ENCODE results near the gene PPP3R1.

The PPP3R1 gene

DNA sequence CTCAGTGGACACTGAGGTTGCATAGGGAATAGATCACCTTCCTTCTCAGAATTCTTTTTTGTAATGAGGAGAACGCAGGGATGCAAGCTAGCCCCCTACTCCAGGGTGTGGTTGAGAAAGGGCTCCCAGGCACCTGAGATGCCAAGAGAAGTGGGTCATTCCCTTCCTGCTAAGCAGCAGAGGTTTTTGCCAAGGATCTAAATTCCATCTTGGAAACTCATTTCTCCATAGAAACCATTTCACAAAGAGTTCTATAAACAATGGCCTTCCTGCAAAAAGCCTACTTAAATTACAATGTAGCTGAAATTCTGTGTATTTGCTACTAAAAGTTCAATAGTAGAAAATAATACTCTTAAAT, 3.7 kb upstream of the PPP3R1 start:
- no peak for DNase-seq

- peak; percentile 36 for DNase-seq
Measured at GRCh38 chr2:68253219-68254068, 1.1 kb upstream of the PPP3R1 start.

DNA sequence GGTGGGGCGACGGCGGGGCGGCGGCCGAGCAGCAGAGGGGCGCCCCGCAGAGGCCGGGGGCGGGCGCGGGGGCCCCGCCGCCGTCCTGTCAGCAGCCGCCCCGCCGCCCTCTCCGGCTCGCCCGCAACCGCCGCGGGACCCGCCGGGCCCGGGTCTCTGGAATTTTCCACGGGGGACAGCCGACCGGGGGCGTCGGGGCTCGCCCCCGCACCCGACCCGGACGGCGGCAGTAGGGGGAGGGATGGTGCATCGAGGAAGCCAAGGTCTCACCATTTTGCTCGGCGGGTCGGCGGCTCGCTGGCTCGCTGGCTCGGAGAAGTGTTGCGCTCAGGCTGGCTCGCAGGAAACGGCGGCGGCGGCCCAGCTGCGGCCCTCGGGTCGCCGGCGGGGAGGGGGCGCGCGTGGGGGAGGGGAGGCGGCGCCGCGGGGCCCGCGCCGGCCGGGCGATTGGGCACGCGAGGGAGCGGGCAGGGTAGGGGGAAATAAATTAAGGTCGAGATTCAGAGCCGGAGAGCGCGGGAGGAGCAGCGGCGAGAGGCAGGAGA, 405 bp downstream of the PPP3R1 start:
- DNase-seq: no peak

DNA sequence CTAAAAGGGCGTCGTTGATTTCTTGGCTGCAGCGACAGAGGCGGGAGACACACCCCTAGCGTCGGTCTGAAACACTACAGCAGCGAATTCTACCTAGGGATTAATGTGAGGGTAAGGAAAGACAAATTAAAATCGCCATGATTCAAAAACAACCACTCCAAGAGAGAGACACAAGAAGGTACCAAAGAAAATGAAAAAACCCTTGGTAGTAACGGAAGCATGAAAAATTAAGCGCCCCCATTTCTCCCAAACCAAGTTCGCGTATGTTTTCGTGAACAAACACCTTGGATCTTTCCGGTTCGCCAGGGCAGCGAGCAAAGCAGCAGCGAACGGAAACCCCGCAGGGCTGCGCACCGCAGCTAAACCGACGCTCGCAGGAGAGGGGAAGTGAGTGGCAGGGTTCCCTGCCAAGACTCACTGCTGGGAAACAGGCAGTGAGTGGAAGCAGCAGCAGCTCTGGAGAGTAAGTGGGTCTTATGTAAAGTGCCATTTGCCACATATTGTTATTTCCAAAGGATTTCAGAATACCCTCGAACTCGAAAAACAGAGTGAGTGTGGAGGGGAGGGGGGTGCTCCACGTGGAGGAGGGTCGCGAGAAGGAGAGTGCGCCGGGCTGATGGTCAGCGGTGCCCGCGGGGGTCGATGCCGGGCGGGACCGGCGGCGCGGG, 1.0 kb downstream of the PPP3R1 start:
- peak; percentile 90 for DNase-seq

DNA sequence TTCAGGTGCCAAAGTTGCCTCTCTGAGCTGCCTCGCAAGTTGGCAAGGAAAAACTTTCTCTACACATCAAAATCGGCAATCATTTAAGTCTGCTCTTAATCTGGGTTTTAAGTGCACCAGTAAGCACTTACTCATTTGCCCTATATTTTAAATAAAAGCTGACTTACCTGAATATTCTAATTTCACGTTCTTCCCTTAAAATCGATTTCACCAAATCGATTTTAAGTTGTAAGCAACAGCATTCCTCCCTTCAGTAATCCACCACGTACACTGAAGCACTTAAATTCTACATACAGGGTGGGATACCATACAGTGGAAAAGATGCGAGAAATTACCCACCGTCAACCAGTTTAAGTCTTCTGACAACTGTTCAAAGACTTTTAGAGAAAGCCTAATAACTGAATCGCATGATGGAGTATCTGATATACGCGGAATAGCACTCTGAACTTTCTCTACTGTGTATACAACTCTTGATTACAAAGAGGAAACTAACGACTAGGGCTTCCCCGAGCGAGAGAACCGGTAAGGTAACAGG, 1.6 kb downstream of the PPP3R1 start:
- no peak for DNase-seq

DNA sequence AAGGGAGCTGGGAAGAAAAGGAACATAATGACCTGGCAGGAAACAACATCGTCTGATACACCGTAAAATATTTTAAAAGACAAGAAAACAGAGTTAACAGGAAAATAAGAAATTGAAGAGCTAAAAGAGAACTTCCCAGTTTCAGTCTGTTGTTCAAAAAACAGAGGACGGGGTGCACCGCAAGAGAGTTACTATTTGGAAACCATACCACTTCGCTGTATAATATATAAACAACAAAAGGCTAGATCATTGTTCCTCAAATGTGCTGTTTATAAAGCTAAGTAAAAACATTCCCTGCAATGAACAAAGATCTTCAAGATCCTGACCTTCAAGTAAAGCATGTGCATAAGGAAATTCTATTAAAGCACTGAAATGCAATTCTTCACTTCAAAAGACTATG, 2.1 kb downstream of the PPP3R1 start:
- no peak for DNase-seq

- DNase-seq: no peak
Measured at GRCh38 chr2:68248806-68249205, 3.5 kb downstream of the PPP3R1 start.

DNA sequence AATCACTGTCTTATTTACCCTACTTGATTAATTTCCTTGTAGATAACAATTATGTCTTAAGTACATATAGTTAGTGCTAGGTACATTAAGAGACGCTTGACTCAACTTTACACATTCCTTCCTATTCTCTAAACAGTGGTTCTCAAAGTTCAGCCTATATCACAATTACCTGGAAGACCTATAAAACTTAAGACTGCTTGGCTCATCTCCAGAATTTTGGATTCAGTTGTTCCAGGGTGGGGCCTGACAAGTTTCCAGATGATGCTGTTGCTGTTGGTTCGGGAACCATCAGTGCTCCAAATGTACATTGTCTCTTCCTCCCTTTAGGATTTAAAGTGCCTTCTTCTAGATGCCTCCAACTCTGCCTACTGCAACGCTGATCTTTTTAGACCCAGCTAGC, 4.0 kb downstream of the PPP3R1 start:
- DNase-seq: no peak

GRCh38 chr2:68246396-68246795, 5.9 kb downstream of the PPP3R1 start:
- DNase-seq: no peak

- DNase-seq: no peak
Measured at GRCh38 chr2:68245672-68246071, 6.7 kb downstream of the PPP3R1 start.

GRCh38 chr2:68245066-68245465, 7.3 kb downstream of the PPP3R1 start:
- DNase-seq: no peak

DNA sequence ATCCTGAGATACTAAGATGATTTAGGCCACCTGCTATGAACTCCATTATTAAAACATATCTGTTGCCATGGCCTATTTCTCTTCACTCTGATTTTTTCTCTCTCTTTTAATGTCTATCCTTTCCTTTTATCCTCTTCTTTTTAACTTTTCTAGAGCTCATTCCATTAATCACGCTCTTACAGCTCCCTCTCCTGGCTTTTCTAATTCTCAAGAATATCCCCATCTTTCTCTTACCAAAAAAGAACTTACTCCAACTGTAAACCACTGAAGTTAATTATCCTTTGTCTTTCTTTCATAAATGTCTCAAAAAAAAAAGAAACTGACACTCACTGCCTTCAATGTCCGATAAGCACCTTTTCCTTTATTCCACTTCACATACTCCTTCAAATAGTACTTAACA, 7.9 kb downstream of the PPP3R1 start:
- DNase-seq: no peak

- DNase-seq: no peak
Measured at GRCh38 chr2:68241732-68242131, 10.6 kb downstream of the PPP3R1 start.

- no peak for DNase-seq
Measured at GRCh38 chr2:68240446-68240845, 11.9 kb downstream of the PPP3R1 start.

DNA sequence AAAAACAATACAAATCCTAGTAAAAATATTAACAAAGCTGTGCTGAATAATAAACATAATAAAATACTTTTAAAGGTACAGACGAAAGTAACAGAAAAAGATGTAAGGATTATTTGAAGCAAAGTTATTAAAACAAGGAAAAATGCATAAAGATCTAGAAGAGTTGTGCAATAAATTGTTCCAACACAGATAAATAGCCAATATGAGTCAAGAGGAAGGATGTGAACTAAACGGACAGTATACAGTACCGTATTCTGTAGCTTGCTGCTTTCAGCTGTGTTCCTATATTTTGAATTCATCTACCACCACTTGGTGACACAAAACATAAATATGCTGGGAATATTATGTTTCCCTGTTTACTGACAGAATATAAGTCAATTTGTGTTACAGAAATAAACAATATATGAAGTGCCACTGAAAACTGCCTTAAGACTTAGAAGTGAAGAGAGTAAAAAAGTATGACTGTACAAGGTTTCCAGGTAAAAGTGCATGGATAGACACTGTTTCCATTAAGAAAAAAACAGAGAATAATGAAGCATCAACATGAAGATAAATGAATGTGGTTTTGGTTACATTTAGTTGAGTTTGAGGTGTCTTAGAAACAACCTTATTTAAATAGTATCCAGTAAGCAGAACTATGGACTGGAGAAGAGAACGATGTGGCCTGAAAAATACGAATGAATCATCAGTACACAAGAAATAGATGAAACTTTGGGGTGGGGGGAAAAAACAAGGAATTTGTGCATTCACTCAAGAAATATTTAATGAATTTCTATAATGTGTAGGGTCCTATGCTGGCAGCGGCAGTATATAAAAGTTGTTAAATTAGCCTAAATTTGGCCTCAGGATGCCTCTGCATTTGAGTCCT, 13.1 kb downstream of the PPP3R1 start:
- DNase-seq: no peak

DNA sequence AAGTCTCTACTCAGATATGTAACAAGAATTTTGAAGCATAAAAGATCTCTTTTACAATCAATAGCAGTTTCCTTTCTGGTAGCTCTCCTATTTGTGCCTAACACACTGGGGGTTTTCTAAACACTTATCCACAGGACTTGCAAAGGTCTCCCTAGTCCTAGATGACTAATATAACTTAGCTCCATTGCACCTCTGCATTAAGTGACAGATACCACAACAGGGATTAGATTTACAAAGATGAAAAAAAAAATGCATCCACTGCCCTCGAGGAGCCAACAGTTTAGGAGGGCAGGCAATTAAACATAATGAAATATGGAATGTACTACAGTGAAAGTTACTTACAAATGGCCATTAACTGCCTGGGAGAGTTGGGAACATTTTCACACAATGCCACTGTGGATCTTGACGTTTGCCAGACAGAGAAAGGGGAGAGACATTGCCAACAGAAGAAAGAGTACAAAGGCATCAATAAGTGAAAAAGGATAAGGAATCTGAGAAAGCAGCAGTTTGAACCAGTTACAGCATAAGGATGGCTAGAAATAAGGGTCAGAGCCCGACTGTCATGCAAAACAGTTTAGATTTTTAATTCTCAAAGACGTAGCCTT, 14.3 kb downstream of the PPP3R1 start:
- DNase-seq: no peak

- no peak for DNase-seq
Measured at GRCh38 chr2:68237404-68237803, 14.9 kb downstream of the PPP3R1 start.

GRCh38 chr2:68236876-68237275, 15.5 kb downstream of the PPP3R1 start:
- no peak for DNase-seq

DNA sequence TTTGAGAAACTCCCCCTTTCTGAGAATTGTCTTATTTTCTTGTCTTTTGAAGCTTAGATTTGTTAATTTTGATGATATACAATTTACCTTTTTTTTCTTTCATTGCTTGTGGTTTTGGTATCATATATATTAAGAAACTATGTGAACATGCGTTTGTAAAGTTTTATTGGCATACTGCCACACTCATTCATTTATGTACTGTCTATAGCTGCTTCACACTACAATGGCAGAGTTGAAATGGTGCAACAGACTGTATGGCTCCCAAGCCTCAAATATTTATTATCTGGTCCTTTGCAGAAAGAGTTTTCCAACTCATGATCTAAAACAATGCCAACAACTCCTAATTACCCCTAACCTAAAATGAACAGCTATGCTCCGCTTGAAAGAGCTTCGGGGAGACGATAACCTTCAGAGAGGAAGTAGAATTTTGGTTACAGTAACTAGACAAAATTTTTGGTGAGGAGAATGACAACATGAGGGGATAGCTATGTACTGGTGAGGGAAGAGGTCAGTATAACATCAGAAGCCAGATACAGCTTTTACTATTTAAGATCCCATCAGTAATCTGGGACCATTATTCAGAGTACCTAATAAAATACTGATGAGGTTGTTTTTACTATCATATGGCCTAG, 16.1 kb downstream of the PPP3R1 start:
- DNase-seq: no peak

- no peak for DNase-seq
Measured at GRCh38 chr2:68235090-68235489, 17.2 kb downstream of the PPP3R1 start.

DNA sequence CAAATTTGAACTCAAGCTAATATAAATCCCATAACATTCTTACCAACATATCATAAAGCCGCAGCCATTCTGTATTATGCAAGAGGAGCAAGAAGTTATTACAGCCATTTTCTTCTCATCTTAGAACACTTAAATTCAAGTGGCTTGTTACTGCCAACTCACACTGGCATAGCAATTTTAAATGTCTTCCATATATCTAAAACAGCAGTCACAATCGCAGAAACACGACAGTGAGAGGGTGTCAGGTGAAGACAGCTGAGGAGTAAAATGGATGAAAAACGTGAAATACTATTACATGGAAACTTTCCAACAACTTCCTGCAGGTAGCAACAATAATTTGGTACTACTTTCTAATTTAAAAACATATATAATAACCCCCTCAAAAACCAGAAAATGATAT, 17.9 kb downstream of the PPP3R1 start:
- DNase-seq: no peak

DNA sequence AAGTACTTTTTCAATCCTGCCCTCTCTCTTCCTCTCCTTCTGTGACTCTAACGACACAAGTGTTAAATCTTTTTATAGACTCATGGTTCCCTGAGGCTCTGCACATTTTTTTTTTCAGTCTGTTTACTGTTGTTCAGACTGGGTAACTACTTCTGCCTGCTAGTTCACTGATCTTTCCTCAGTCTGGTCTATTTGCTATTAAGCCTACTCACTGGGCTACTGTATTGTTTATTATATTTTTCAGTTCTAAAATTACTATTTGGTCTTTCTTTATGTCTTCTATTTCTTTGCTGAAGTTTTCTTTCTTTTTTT, 21.3 kb downstream of the PPP3R1 start:
- DNase-seq: no peak

Data from NCI-H2171 treated with DMSO at 0.1 percent for 48 hours (cell line).